VCaP (cell line): ENCODE results near the gene HMG20B.

Experiments
- H3K27ac ChIP-seq: fragments of 450-650 bp; 2 replicates; pipeline ENCODE4 v1.5.1; 2017
- CTCF ChIP-seq: fragments of 450-650 bp; conservative IDR thresholded peaks from 2 replicates; pipeline ENCODE4 v1.5.1; 2017; ENCODE audit warnings: mild to moderate bottlenecking, moderate library complexity

The HMG20B gene

DNA sequence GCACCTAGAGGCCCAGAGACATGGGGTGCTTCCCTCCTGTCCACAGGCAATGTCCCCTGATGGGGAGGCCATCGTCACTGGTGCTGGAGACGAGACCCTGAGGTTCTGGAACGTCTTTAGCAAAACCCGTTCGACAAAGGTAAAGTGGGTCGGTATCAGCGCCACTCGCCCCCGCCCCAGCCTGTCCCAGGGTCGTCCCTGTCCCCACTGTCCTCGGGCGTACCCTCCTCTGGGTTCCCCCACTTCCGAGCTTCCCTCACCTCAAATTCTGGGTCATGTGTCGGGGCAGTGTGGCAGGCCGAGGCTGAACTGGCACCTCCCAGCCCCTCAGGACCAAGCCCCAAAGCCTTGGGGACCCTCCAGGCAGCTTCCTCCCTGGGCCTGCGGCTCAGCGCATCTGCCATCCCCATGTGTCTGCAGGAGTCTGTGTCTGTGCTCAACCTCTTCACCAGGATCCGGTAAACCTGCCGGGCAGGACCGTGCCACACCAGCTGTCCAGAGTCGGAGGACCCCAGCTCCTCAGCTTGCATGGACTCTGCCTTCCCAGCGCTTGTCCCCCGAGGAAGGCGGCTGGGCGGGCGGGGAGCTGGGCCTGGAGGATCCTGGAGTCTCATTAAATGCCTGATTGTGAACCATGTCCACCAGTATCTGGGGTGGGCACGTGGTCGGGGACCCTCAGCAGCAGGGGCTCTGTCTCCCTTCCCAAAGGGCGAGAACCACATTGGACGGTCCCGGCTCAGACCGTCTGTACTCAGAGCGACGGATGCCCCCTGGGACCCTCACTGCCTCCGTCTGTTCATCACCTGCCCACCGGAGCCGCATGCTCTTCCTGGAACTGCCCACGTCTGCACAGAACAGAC is 38.1 kb upstream of the HMG20B start:
- no peak overlapping the region for H3K27ac ChIP-seq
- TF ChIP-seq CTCF: no peak

DNA sequence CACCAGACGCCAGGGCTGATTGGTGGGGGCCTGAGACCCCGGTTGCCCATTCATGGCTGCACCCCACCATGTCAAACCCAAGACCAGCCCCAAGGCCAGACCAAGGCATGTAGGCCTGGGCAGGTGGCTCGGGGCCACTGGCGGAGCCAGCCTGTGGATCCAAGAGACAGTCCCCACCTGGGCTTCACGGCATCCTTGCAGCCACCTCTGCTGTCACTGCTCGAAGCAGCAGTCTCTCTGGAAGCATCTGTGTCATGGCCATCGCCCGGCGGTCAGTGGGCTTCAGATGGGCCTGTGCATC is 37.6 kb upstream of the HMG20B start:
- TF ChIP-seq CTCF: no peak
- no peak overlapping the region for H3K27ac ChIP-seq

DNA sequence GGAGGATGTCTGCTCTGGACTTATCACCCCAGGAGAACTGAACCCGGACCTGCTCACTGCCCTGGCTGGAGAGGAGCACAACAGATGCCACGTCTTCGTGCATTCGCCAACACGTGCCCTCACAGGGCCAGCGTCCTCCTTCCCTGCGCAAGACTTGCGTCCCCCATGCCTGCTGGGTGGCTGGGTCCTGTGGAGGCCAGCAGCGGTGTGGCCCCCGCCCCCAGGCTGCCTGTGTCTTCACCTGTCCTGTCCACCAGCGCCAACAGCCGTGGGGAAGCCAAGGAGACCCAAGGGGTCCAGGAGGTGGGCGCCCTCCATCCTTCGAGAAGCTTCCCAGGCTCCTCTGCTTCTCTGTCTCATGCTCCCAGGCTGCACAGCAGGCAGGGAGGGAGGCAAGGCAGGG is 37.2 kb upstream of the HMG20B start:
- H3K27ac ChIP-seq: no peak overlapping the region
- no peak for TF ChIP-seq CTCF

DNA sequence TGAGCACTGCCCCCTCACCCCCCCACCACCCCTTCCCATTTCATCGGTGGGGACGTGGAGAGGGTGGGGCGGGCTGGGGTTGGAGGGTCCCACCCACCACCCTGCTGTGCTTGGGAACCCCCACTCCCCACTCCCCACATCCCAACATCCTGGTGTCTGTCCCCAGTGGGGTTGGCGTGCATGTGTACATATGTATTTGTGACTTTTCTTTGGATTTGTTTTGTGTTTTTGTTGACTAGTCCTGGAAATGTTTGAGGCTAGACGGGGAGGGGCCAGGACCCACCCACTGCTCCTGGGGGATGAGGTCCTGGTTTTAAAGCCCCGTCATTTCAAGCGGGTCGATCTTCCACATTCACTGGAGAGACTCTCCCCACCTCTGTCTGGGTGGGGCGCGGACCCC is 36.8 kb upstream of the HMG20B start:
- no peak overlapping the region for H3K27ac ChIP-seq
- no peak for TF ChIP-seq CTCF

GRCh38 chr19:3536429-3537100 is 36.2 kb upstream of the HMG20B start:
- no peak for TF ChIP-seq CTCF
- H3K27ac ChIP-seq: no peak overlapping the region

DNA sequence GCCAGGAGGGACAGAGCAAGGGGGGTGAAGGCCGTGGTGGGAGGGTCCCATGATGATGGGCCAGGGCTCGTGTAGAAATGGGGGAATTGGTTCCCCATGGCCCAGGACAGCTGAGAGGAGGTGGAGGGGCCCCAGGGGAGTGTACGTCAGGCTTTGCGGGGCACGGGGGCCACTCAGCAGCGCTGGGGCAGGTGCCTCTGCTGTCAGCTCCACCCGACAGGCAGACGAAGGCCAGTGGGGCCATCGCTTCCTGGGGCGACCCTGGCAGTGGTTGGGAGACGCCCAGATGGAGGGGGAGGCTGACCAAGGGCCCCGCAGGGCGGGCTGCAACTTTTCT is 35.7 kb upstream of the HMG20B start:
- no peak for TF ChIP-seq CTCF
- no peak overlapping the region for H3K27ac ChIP-seq

- no peak overlapping the region for H3K27ac ChIP-seq
- TF ChIP-seq CTCF: no peak
Measured at GRCh38 chr19:3537438-3538240, 35.1 kb upstream of the HMG20B start.
